Esophagus muscularis mucosa (tissue), 3 donors: Measurements from ENCODE around the gene PRM3.

Experiments used
- CTCF ChIP-seq, 3 experiments: fragments of 200-600 bp in 2 of 3; fragments of 450-650 bp in 1 of 3; sonication (generic) in 2 of 3; IDR thresholded peaks; one replicate each; pipeline ENCODE4 v1.5.1; 2017 to 2019; ENCODE audit warnings: antibody characterized with exemption in 3 of 3, mild to moderate bottlenecking in 2 of 3, moderate library complexity in 1 of 3
- POLR2A ChIP-seq: fragments of 450-650 bp; IDR thresholded peaks from one replicate; pipeline ENCODE4 v1.6.1; 2017; ENCODE audit warnings: antibody characterized with exemption, moderate library complexity, mild to moderate bottlenecking, low read depth
- POLR2AphosphoS5 ChIP-seq, 2 donors: sonication (generic); formaldehyde crosslinking; IDR thresholded peaks; one replicate each; pipeline ENCODE4 v1.6.1; 2017; ENCODE audit warnings: antibody characterized with exemption in 2 of 2

- TF ChIP-seq CTCF (IDR thresholded peaks at IDR 0.05): no peak
- TF ChIP-seq POLR2A: no peak
- TF ChIP-seq POLR2AphosphoS5 (IDR thresholded peaks at IDR 0.05): no peak
Observed at GRCh38 chr16:11250091-11250785, 23.2 kb downstream of the PRM3 start.
